OCI-LY1 (cell line): Measurements from ENCODE around the gene PRTN3.
A peak's percentile ranks its signal among the peaks of the same experiment; 100 is the strongest.

Experiments
- H2AFZ ChIP-seq: fragments of 200-600 bp; sonication (generic), shearing (Covaris generic); 2 replicates; pipeline ENCODE4 v1.6.0; 2014; ENCODE audit warnings: antibody characterized with exemption, mild to moderate bottlenecking, low read length
- H3F3A ChIP-seq: fragments of 200-600 bp; sonication (generic), shearing (Covaris generic); 2 replicates; pipeline ENCODE4 v1.6.0; 2014; ENCODE audit warnings: mild to moderate bottlenecking, antibody characterized with exemption, low read length, moderate library complexity; ENCODE audit not compliant: insufficient read depth
- H3K27ac ChIP-seq: fragments of 200-600 bp; sonication (generic); 2 replicates; pipeline ENCODE4 v1.5.1; 2014; ENCODE audit warnings: low read length, mixed run types, mild to moderate bottlenecking, low read depth; ENCODE audit not compliant: poor library complexity, severe bottlenecking
- H3K27me3 ChIP-seq: fragments of 200-600 bp; sonication (generic); 2 replicates; pipeline ENCODE4 v1.6.0; 2014; ENCODE audit warnings: antibody characterized with exemption, mild to moderate bottlenecking, low read length, moderate library complexity; ENCODE audit not compliant: insufficient read depth
- H3K36me3 ChIP-seq: fragments of 200-600 bp; sonication (generic); 2 replicates; pipeline ENCODE4 v1.6.1; 2014; ENCODE audit warnings: mild to moderate bottlenecking, antibody characterized with exemption, low read length, moderate library complexity, mixed read lengths; ENCODE audit not compliant: insufficient read depth
- H3K4me1 ChIP-seq: fragments of 200-600 bp; sonication (generic); 2 replicates; pipeline ENCODE4 v1.5.1; 2014; ENCODE audit warnings: mild to moderate bottlenecking, low read length, moderate library complexity; ENCODE audit not compliant: insufficient read depth, severe bottlenecking
- H3K4me2 ChIP-seq: fragments of 200-600 bp; sonication (generic), shearing (Covaris generic); 2 replicates; pipeline ENCODE4 v1.6.1; 2014; ENCODE audit warnings: low read length
- H3K4me3 ChIP-seq: fragments of 200-600 bp; sonication (generic); 2 replicates; pipeline ENCODE4 v1.5.1; 2014; ENCODE audit warnings: low read length, low read depth, mild to moderate bottlenecking, mixed read lengths; ENCODE audit not compliant: poor library complexity, severe bottlenecking
- H3K79me2 ChIP-seq: fragments of 200-600 bp; shearing (Covaris generic); 2 replicates; pipeline ENCODE4 v1.6.1; 2016; ENCODE audit warnings: mixed run types, low read length, mixed read lengths; ENCODE audit not compliant: insufficient read depth
- H3K9ac ChIP-seq: fragments of 200-600 bp; sonication (generic), shearing (Covaris generic); 2 replicates; pipeline ENCODE4 v1.6.1; 2014; ENCODE audit warnings: mild to moderate bottlenecking, low read length, mixed read lengths
- H3K9me2 ChIP-seq: fragments of 200-600 bp; sonication (generic), shearing (Covaris generic); 2 replicates; pipeline ENCODE4 v1.6.1; 2014; ENCODE audit warnings: low read depth, mild to moderate bottlenecking, low read length, mixed read lengths
- H3K9me3 ChIP-seq: fragments of 200-600 bp; shearing (Covaris generic); 2 replicates; pipeline ENCODE4 v1.6.1; 2014; ENCODE audit warnings: low read length, mixed read lengths
- H4K20me1 ChIP-seq: fragments of 200-600 bp; sonication (generic), shearing (Covaris generic); 2 replicates; pipeline ENCODE4 v1.6.0; 2016; ENCODE audit warnings: mild to moderate bottlenecking, low read length; ENCODE audit not compliant: insufficient read depth
- CTCF ChIP-seq: fragments of 200-600 bp; sonication (generic), shearing (Covaris generic); IDR thresholded peaks from 2 replicates; pipeline ENCODE4 v1.5.1; 2017; ENCODE audit warnings: mild to moderate bottlenecking, antibody characterized with exemption, low read length, moderate library complexity, mixed read lengths
- EZH2 ChIP-seq: fragments of 200-600 bp; sonication (generic), shearing (Covaris generic); IDR thresholded peaks from 2 replicates; pipeline ENCODE4 v1.8.0; 2017; ENCODE audit warnings: borderline replicate concordance, mixed run types, mild to moderate bottlenecking, antibody characterized with exemption, low read length, moderate library complexity, mixed read lengths

Gene PRTN3

GRCh38 chr19:797528-798414, 43.0 kb upstream of the PRTN3 start:
- no peak for TF ChIP-seq EZH2
- no peak for TF ChIP-seq CTCF
- Histone ChIP-seq H2AFZ (no peak overlapping the region), H3K27me3 (no peaks in the 10 kb centered on the region), H3K36me3 (peaks cover 49% of the 10 kb centered on the region), H3K79me2 (peaks cover 49% of the 10 kb centered on the region), H3F3A (no peaks in the 10 kb centered on the region), H3K4me1 (peaks cover 34% of the 10 kb centered on the region), H4K20me1 (no peaks in the 10 kb centered on the region), H3K4me3 (peak overlapping the region; percentile 98), H3K9me3 (no peaks in the 10 kb centered on the region), H3K9me2 (no peaks in the 10 kb centered on the region), H3K27ac (peak overlapping the region; percentile 52), H3K9ac (peak overlapping the region; percentile 99), H3K4me2 (peak overlapping the region; percentile 75)

DNA sequence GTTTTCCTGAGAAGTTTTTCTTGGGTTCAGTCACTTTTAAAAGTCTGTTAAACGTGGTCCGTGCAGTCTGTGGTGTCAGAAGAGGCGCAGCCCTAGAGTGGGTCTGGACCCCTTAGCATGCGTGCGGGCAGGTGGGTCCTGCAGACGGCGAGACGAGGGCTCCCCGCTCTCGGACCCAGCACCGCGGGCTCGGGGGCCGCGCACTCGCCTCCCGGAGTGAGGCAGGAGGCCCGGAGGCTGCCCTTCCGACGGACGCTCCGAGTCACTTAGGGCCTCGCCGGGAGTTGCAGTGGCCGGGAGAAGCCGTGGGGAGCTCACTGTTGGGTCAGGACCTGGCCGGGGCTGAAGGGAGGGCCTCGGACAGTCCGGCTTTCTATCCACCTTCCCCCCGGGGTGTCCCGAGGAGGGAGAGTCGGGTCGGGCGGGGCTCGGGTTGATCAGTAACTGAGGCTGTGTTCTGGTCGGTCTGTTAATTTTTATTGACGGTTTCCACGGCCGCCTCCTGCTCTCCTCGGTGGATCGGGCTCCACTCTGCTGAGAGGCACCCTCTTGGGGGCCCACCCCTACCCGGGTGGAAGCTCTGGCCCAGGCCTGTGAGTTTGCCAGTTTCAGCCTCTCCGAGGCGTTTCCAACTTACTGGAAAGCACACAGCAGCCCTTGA, 42.3 kb upstream of the PRTN3 start:
- H3K36me3 ChIP-seq, result peaks cover 56% of the 10 kb centered on the region
- TF ChIP-seq CTCF, result no peak
- no peak for TF ChIP-seq EZH2
- H3K9ac ChIP-seq, result peak overlapping the region; percentile 99
- H3K4me3 ChIP-seq, result peak overlapping the region; percentile 98
- H3K79me2 ChIP-seq, result peaks cover 57% of the 10 kb centered on the region
- H3K4me2 ChIP-seq, result peak overlapping the region; percentile 75
- H3K27me3 ChIP-seq, result no peaks in the 10 kb centered on the region
- H4K20me1 ChIP-seq, result no peaks in the 10 kb centered on the region
- peak overlapping the region; percentile 15 for H3K27ac ChIP-seq
- H3K9me2 ChIP-seq, result no peaks in the 10 kb centered on the region
- H3F3A ChIP-seq, result no peaks in the 10 kb centered on the region
- H2AFZ ChIP-seq, result no peak overlapping the region
- no peaks in the 10 kb centered on the region for H3K9me3 ChIP-seq
- H3K4me1 ChIP-seq, result peaks cover 34% of the 10 kb centered on the region

DNA sequence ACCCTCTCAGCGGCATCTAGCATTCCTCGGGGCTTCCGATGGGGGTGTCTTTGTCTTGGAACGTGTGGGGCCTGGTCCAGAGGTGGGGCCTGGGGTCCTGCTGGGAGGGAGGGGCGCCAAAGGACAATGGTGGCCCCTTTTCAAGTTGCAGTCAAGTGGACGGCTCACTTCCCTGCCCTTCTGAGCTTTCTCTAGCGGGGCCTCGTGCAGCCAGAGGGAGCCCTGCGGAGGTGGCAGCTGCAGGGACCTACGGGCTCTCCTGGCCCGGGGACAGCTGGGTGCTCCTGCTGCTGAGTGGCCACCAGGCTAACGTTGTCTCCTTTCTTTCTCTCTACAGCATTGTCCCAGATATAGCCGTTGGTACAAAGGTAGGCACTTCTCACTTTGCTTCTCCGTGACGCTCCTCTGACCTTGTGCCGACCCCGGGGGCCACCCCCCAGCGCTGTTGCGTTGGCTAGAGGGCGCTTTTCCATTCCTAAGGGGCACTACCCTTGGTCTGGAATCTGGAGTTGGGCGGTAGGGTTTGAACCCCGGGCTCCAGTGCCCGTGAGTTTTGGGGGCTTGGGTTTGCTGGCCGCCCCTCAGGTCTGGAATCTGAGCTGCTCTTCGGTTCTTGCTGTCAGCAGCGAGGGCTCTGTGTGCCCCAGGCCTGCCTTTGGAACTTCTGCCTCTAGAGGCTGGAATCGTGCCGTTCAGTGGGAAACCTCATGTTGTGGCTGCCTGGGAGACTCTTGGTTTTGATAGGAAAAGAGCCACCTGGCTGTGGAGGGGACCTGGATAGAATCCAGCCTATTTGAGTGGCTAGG, 41.5 kb upstream of the PRTN3 start:
- peaks cover 34% of the 10 kb centered on the region for H3K4me1 ChIP-seq
- H3K79me2 ChIP-seq, result peaks cover 57% of the 10 kb centered on the region
- no peaks in the 10 kb centered on the region for H3K9me3 ChIP-seq
- H3K36me3 ChIP-seq, result peaks cover 64% of the 10 kb centered on the region
- no peaks in the 10 kb centered on the region for H3K27me3 ChIP-seq
- TF ChIP-seq CTCF (no peak; the same call in 1 of the 2 replicates), EZH2 (no peak)
- H3K9ac ChIP-seq, result peak overlapping the region; percentile 99
- peak overlapping the region; percentile 98 for H3K4me3 ChIP-seq
- H3K4me2 ChIP-seq, result peak overlapping the region; percentile 75
- H3F3A ChIP-seq, result no peaks in the 10 kb centered on the region
- no peak overlapping the region for H2AFZ ChIP-seq
- no peaks in the 10 kb centered on the region for H4K20me1 ChIP-seq
- no peak overlapping the region for H3K27ac ChIP-seq
- H3K9me2 ChIP-seq, result no peaks in the 10 kb centered on the region
